ENCODE data around the gene MRPS25.

Gene MRPS25

DNA sequence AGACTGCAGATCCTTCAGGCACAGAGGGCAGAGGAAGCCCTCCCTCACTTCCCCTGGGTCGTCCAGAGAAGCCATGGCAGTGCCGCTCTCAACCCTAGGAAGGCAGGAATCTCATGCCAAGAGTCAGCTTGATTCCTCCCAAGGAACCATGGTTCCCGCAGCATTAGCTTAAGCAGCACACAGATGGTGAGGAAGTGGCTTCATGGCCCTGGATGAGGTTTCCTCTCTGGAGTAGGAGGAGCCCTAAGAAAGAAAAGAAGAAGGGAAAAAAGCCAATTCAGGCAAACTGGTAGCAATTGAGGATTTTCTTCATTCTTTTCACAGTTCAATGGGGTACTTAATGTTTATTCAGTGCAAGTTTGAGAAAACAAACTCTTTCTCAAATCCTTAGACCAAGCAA lies 30.9 kb upstream of the MRPS25 start:
- H3K9me3 ChIP-seq (ENCODE audit: insufficient read depth, low read length): no peaks in the 10 kb centered on the region
- no peak for DNase-seq (ENCODE audit: low read depth, low spot score)
- no peak for TF ChIP-seq ZNF274 (IDR thresholded peaks at IDR 0.05; ENCODE audit: low read depth, low read length)
- TF ChIP-seq YY1 (IDR thresholded peaks at IDR 0.05; ENCODE audit: insufficient read depth, insufficient read length): no peak
- TF ChIP-seq SUZ12 (IDR thresholded peaks at IDR 0.05; ENCODE audit: extremely low read depth, insufficient read depth, insufficient read length): no peak
- H3K36me3 ChIP-seq (ENCODE audit: insufficient read depth, insufficient read length, low read length): peaks cover 47% of the 10 kb centered on the region
- H3K4me1 ChIP-seq (ENCODE audit: insufficient read depth, insufficient read length): peaks cover 3% of the 10 kb centered on the region
- H3K27me3 ChIP-seq (ENCODE audit: insufficient read depth, insufficient read length): no peaks in the 10 kb centered on the region
- H3K4me3 ChIP-seq (ENCODE audit: insufficient read length, low read depth): no peak overlapping the region
- no peak overlapping the region for H3K9ac ChIP-seq (ENCODE audit: insufficient read length, low read depth)

DNA sequence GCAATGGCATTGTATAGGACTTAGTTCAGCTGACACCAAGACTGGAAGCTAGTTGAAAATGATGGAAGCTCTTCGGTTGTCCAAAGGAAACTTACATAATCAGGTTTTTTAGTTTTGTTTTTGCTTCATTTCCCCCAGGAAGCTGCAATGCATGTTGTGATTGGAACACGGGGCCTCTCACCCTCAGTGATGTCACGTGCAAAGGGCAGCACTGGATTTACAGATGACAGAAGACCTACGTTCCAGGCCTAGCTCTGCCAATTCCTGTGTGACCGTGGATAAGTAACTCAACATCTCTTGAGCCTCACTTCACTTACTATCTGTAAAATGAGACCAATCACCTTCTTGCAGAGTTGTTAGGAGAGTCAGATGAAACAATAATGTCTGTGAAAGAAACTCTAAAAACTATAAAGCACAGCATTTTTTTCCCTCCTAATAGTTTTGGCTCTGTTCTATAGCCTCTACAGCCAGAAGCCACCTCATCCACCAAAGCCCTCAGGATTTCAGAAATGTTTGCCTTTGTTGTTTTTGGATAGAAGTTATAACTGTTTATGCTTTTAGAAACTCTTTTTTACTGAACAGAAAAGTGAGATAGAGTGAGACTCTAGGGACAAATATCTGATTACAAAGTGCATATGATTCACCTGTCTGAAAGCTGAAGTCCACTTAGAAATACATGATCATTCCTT lies 29.2 kb upstream of the MRPS25 start:
- DNase-seq (ENCODE audit: low read depth, low spot score): no peak
- H3K36me3 ChIP-seq (ENCODE audit: insufficient read depth, insufficient read length, low read length): peaks cover 60% of the 10 kb centered on the region
- H3K4me1 ChIP-seq (ENCODE audit: insufficient read depth, insufficient read length): peaks cover 3% of the 10 kb centered on the region
- no peak overlapping the region for H3K4me3 ChIP-seq (ENCODE audit: insufficient read length, low read depth)
- H3K9me3 ChIP-seq (ENCODE audit: insufficient read depth, low read length): no peaks in the 10 kb centered on the region
- no peaks in the 10 kb centered on the region for H3K27me3 ChIP-seq (ENCODE audit: insufficient read depth, insufficient read length)
- TF ChIP-seq YY1 (IDR thresholded peaks at IDR 0.05; ENCODE audit: insufficient read depth, insufficient read length): no peak
- H3K9ac ChIP-seq (ENCODE audit: insufficient read length, low read depth): no peak overlapping the region

DNA sequence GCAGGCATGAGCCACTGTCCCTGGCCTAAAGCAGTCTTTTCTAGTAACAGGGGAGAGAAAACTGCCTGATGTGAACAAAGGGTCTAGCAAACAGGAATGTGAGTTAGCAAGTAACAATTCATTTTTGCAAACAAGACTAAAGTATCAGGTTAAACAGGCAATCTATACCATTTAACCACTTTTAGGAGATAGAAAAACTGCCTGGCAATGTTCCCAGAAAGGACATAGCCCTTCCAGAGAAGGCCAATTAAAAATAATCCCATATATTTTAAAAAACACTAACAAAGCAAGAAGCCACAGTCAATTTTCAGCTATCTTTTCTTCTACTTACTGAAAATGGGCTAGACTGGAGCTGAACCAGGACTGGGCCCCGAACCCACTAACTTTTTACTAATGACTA lies 27.6 kb upstream of the MRPS25 start:
- H3K9me3 ChIP-seq (ENCODE audit: insufficient read depth, low read length): no peaks in the 10 kb centered on the region
- no peaks in the 10 kb centered on the region for H3K27me3 ChIP-seq (ENCODE audit: insufficient read depth, insufficient read length)
- no peak overlapping the region for H3K9ac ChIP-seq (ENCODE audit: insufficient read length, low read depth)
- DNase-seq (ENCODE audit: low read depth, low spot score): no peak
- no peak overlapping the region for H3K4me3 ChIP-seq (ENCODE audit: insufficient read length, low read depth)
- TF ChIP-seq YY1 (IDR thresholded peaks at IDR 0.05; ENCODE audit: insufficient read depth, insufficient read length): no peak
- TF ChIP-seq ZNF274 (IDR thresholded peaks at IDR 0.05; ENCODE audit: low read depth, low read length): no peak
- TF ChIP-seq SUZ12 (IDR thresholded peaks at IDR 0.05; ENCODE audit: extremely low read depth, insufficient read depth, insufficient read length): no peak
- H3K4me1 ChIP-seq (ENCODE audit: insufficient read depth, insufficient read length): no peaks in the 10 kb centered on the region
- H3K36me3 ChIP-seq (ENCODE audit: insufficient read depth, insufficient read length, low read length): peaks cover 71% of the 10 kb centered on the region

DNA sequence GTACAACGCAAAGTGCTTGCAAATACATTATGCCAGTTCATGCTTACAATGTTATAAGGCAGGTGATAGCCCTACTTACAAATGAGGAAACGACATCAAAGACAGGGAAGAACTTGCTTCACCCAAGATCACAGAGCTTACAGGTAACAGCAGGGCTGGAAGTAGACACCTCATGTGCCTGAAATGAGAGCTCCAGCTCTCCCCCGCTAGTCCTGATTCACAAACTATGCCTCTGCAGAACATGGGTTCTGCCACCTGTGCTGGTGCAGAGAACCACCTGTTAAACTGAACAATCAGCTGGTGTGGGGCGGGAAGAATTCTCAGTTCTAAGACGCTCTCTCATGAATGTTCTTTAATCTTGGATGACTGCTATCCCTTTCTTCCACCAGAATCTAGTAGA lies 26.5 kb upstream of the MRPS25 start:
- H3K9ac ChIP-seq (ENCODE audit: insufficient read length, low read depth): no peak overlapping the region
- H3K9me3 ChIP-seq (ENCODE audit: insufficient read depth, low read length): no peaks in the 10 kb centered on the region
- no peaks in the 10 kb centered on the region for H3K4me1 ChIP-seq (ENCODE audit: insufficient read depth, insufficient read length)
- DNase-seq (ENCODE audit: low read depth, low spot score): no peak
- no peak overlapping the region for H3K4me3 ChIP-seq (ENCODE audit: insufficient read length, low read depth)
- H3K27me3 ChIP-seq (ENCODE audit: insufficient read depth, insufficient read length): no peaks in the 10 kb centered on the region
- TF ChIP-seq YY1 (IDR thresholded peaks at IDR 0.05; ENCODE audit: insufficient read depth, insufficient read length): no peak
- no peak for TF ChIP-seq SUZ12 (IDR thresholded peaks at IDR 0.05; ENCODE audit: extremely low read depth, insufficient read depth, insufficient read length)
- TF ChIP-seq ZNF274 (IDR thresholded peaks at IDR 0.05; ENCODE audit: low read depth, low read length): no peak
- H3K36me3 ChIP-seq (ENCODE audit: insufficient read depth, insufficient read length, low read length): peaks cover 72% of the 10 kb centered on the region

DNA sequence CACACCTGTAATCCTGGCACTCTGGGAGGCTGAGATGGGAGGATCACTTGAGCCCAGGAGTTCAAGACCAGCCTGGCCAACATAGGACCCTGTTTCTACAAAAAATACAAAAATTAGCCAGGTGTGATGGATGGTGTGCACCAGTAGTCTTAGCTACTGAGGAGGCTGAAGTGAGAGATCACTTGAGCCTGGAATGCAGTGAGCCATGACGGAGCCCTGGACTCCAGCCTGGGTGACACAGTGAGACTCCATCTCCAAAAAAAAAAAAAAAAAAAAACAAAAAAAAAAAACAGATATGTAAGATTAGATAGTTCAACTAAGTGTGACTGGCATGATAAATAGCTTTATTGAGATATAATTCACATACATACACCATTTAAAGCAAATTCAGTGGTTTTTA lies 24.1 kb upstream of the MRPS25 start:
- no peak for DNase-seq (ENCODE audit: low read depth, low spot score)
- no peaks in the 10 kb centered on the region for H3K9me3 ChIP-seq (ENCODE audit: insufficient read depth, low read length)
- H3K4me3 ChIP-seq (ENCODE audit: insufficient read length, low read depth): no peak overlapping the region
- H3K4me1 ChIP-seq (ENCODE audit: insufficient read depth, insufficient read length): no peaks in the 10 kb centered on the region
- TF ChIP-seq YY1 (IDR thresholded peaks at IDR 0.05; ENCODE audit: insufficient read depth, insufficient read length) (no peak), SUZ12 (IDR thresholded peaks at IDR 0.05; ENCODE audit: extremely low read depth, insufficient read depth, insufficient read length) (no peak), ZNF274 (IDR thresholded peaks at IDR 0.05; ENCODE audit: low read depth, low read length) (no peak)
- H3K27me3 ChIP-seq (ENCODE audit: insufficient read depth, insufficient read length): no peaks in the 10 kb centered on the region
- H3K36me3 ChIP-seq (ENCODE audit: insufficient read depth, insufficient read length, low read length): peaks cover 72% of the 10 kb centered on the region
- H3K9ac ChIP-seq (ENCODE audit: insufficient read length, low read depth): no peak overlapping the region

DNA sequence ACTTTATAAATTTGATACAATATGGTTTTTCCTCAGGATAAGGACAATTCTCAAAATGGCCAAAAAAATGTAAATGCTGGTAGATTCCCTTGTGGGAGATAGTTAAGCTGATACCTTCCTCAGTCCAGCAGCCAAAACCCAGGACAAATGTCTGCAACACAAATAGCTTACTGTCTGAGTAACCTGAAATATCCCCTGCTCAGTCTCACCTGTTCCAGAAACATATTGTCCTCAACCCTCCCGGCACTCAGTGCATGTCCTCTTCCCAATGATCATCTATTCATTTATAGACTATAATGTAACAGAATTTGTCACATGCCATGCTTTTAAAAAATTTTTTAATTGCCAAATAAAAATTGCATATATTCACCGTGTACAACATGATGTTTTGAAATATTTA lies 21.6 kb upstream of the MRPS25 start:
- no peak overlapping the region for H3K4me3 ChIP-seq (ENCODE audit: insufficient read length, low read depth)
- DNase-seq (ENCODE audit: low read depth, low spot score): no peak
- peaks cover 83% of the 10 kb centered on the region for H3K36me3 ChIP-seq (ENCODE audit: insufficient read depth, insufficient read length, low read length)
- TF ChIP-seq ZNF274 (IDR thresholded peaks at IDR 0.05; ENCODE audit: low read depth, low read length): no peak
- no peak for TF ChIP-seq YY1 (IDR thresholded peaks at IDR 0.05; ENCODE audit: insufficient read depth, insufficient read length)
- TF ChIP-seq SUZ12 (IDR thresholded peaks at IDR 0.05; ENCODE audit: extremely low read depth, insufficient read depth, insufficient read length): no peak
- H3K4me1 ChIP-seq (ENCODE audit: insufficient read depth, insufficient read length): no peaks in the 10 kb centered on the region
- H3K27me3 ChIP-seq (ENCODE audit: insufficient read depth, insufficient read length): no peaks in the 10 kb centered on the region
- H3K9me3 ChIP-seq (ENCODE audit: insufficient read depth, low read length): no peaks in the 10 kb centered on the region
- no peak overlapping the region for H3K9ac ChIP-seq (ENCODE audit: insufficient read length, low read depth)

DNA sequence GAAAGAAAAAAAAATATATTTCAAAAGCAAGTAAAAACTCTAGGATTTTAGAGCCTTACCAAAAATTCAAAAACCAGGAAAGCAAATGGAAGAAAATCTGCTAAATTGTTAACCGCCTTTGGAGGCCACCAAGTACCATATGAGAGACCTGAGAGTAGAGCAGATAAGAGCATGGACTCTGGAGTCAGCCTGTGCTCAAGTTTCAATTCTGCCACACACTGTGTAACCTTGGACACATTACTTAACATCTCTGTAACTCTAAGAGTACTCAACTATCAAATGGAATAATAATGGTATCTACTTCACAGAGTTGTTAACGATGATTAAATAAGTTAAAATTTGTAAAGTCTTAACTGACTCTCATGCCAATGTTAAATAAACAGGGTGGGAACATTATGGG lies 21.1 kb upstream of the MRPS25 start:
- TF ChIP-seq ZNF274 (IDR thresholded peaks at IDR 0.05; ENCODE audit: low read depth, low read length): no peak
- TF ChIP-seq YY1 (IDR thresholded peaks at IDR 0.05; ENCODE audit: insufficient read depth, insufficient read length): no peak
- TF ChIP-seq SUZ12 (IDR thresholded peaks at IDR 0.05; ENCODE audit: extremely low read depth, insufficient read depth, insufficient read length): no peak
- Histone ChIP-seq H3K9ac (ENCODE audit: insufficient read length, low read depth) (no peak overlapping the region), H3K4me1 (ENCODE audit: insufficient read depth, insufficient read length) (no peaks in the 10 kb centered on the region), H3K4me3 (ENCODE audit: insufficient read length, low read depth) (no peak overlapping the region), H3K9me3 (ENCODE audit: insufficient read depth, low read length) (no peaks in the 10 kb centered on the region), H3K27me3 (ENCODE audit: insufficient read depth, insufficient read length) (no peaks in the 10 kb centered on the region), H3K36me3 (ENCODE audit: insufficient read depth, insufficient read length, low read length) (peaks cover 83% of the 10 kb centered on the region)
- DNase-seq (ENCODE audit: low read depth, low spot score): no peak
